Measurements from ENCODE around the gene ATP8A2. TPM values are rescaled to one million over a fixed set of nuclear protein-coding genes. Genes with fewer than 3 reads are reported as not detected.

The ATP8A2 gene
- total and polyA plus RNA-seq, 2 of the 4 experiments (the other 2 are of a cell fraction): 0.02 to 0.18 TPM

- Histone ChIP-seq H2AK9ac (replicated peaks; ENCODE audit: low read depth, low read length, poor library complexity) (no peak overlapping the region), H3K27ac (ENCODE audit: insufficient read depth, low read length) (no peak overlapping the region), H2BK15ac (ENCODE audit: low read depth, low read length) (no peak overlapping the region), H3K9me3 (ENCODE audit: control insufficient read depth, insufficient read depth, low read length) (no peaks in the 10 kb centered on the region), H3K14ac (replicated peaks; ENCODE audit: low read depth, low read length) (no peak overlapping the region), H3K36me3 (ENCODE audit: control insufficient read depth, insufficient read depth, low read length) (no peaks in the 10 kb centered on the region), H2BK120ac (ENCODE audit: low read depth, low read length) (no peak overlapping the region), H2AK5ac (ENCODE audit: low read depth, low read length) (no peak overlapping the region), H3K4ac (ENCODE audit: low read depth, low read length) (no peak overlapping the region), H4K20me1 (ENCODE audit: insufficient read depth, low read length) (no peaks in the 10 kb centered on the region), H3K4me1 (ENCODE audit: control insufficient read depth, insufficient read depth, low read length) (no peaks in the 10 kb centered on the region), H3K23ac (ENCODE audit: low read depth, low read length) (no peak overlapping the region), H3K9ac (ENCODE audit: low read depth, low read length) (no peak overlapping the region), H4K5ac (ENCODE audit: low read depth, low read length) (no peak overlapping the region), H3K4me3 (ENCODE audit: insufficient read depth, low read depth, low read length) (no peak overlapping the region), H2BK5ac (ENCODE audit: low read depth, low read length, poor library complexity, severe bottlenecking) (no peak overlapping the region), H3K27me3 (ENCODE audit: control insufficient read depth, insufficient read depth, low read length) (no peaks in the 10 kb centered on the region), H3K56ac (ENCODE audit: extremely low read depth, insufficient read depth, low read length) (no peak overlapping the region), H2AFZ (replicated peaks; ENCODE audit: low read length, poor library complexity) (no peak overlapping the region), H4K91ac (ENCODE audit: insufficient read depth, low read depth, low read length) (no peak overlapping the region), H3K18ac (ENCODE audit: low read depth, low read length) (no peak overlapping the region), H4K8ac (ENCODE audit: low read depth in 2 of 2, low read length in 2 of 2) (no peak overlapping the region), H3K9me1 (ENCODE audit: insufficient read depth, low read length) (no peaks in the 10 kb centered on the region), H3K79me1 (ENCODE audit: low read depth in 1 of 2, low read length in 2 of 2) (no peaks in the 10 kb centered on the region), H2BK20ac (ENCODE audit: low read depth, low read length) (no peak overlapping the region), H3K4me2 (ENCODE audit: low read depth, low read length) (no peak overlapping the region)
- WGBS, 2 experiments (ENCODE audit: extremely low coverage in 2 of 2, insufficient read length in 1 of 2): 17% methylated on average over 1 of the region's 4 CpGs; no CpG with 5 or more reads in 1 of the 2 experiments
- CTCF ChIA-PET: no interaction called here
- BruUV-seq (replicated peaks): no TSS peak
- in situ Hi-C loops (cut with MboI; ENCODE audit: low sequenced_read_pairs): no loop called here
- dilution Hi-C loops (cut with HindIII; ENCODE audit: low sequenced_read_pairs, unreplicated experiment): no loop called here
- intact Hi-C loops (cut with micrococcal nuclease): no loop called here
- ATAC-seq (ENCODE audit: low read depth) (no peak), DNase-seq (no peak)
- TF ChIP-seq RFX5 (IDR thresholded peaks at IDR 0.05; ENCODE audit: low read depth, low read length) (no peak), FOS (IDR thresholded peaks at IDR 0.05; ENCODE audit: low read depth, low read length) (no peak), SMC3 (IDR thresholded peaks at IDR 0.05; ENCODE audit: low read depth, low read length) (no peak), CHD1 (IDR thresholded peaks at IDR 0.05; ENCODE audit: low read depth, low read length) (no peak), RCOR1 (IDR thresholded peaks at IDR 0.05; ENCODE audit: insufficient replicate concordance, low read length) (no peak), NFE2L2 (IDR thresholded peaks at IDR 0.05; ENCODE audit: low read depth, low read length) (no peak), BHLHE40 (IDR thresholded peaks at IDR 0.05; ENCODE audit: low read depth, low read length) (no peak), CEBPB (IDR thresholded peaks at IDR 0.05; ENCODE audit: low read depth, low read length) (no peak), MAZ (IDR thresholded peaks at IDR 0.05; ENCODE audit: borderline replicate concordance, low read depth, low read length) (no peak)
- TF ChIP-seq, protein P1, sequence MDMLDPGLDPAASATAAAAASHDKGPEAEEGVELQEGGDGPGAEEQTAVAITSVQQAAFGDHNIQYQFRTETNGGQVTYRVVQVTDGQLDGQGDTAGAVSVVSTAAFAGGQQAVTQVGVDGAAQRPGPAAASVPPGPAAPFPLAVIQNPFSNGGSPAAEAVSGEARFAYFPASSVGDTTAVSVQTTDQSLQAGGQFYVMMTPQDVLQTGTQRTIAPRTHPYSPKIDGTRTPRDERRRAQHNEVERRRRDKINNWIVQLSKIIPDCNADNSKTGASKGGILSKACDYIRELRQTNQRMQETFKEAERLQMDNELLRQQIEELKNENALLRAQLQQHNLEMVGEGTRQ (IDR thresholded peaks at IDR 0.05; ENCODE audit: low read depth, low read length): no peak
- POLR2A ChIA-PET (ENCODE audit: unreplicated experiment): no interaction called here
Measured at GRCh38 chr13:25977671-25978070, 605.9 kb downstream of the ATP8A2 start.
